ENCODE results near the gene BEND7.

DNA sequence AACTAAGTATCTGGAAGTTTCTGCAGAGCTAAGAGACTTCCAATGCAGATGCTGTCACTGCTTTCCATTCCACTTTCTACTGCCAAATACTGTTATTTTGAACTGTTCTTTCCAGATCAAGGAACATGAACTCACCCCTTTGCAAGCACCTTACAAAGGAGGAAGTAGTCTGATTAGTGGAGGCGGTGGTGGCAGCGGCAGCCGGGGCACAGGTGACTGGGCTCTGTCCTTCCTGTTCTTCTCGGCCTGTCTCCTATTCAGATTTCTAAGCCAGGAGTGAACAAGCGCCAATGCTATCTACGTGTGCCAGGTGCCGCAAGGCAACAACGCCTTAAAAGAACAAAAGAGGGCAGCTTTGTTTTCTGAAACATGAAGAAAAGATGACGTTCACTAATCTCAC, 44.9 kb downstream of the BEND7 start:
- no peak for TF ChIP-seq SIX1 (CRISPR knock-in tag; IDR thresholded peaks at IDR 0.05; ENCODE audit: borderline replicate concordance)
- TF ChIP-seq TAF1 (CRISPR knock-in tag; IDR thresholded peaks at IDR 0.05): no peak
- TF ChIP-seq ZNF772 (CRISPR knock-in tag; IDR thresholded peaks at IDR 0.05): no peak
- TF ChIP-seq, protein P1, sequence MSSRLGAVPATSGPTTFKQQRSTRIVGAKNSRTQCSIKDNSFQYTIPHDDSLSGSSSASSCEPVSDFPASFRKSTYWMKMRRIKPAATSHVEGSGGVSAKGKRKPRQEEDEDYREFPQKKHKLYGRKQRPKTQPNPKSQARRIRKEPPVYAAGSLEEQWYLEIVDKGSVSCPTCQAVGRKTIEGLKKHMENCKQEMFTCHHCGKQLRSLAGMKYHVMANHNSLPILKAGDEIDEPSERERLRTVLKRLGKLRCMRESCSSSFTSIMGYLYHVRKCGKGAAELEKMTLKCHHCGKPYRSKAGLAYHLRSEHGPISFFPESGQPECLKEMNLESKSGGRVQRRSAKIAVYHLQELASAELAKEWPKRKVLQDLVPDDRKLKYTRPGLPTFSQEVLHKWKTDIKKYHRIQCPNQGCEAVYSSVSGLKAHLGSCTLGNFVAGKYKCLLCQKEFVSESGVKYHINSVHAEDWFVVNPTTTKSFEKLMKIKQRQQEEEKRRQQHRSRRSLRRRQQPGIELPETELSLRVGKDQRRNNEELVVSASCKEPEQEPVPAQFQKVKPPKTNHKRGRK (CRISPR knock-in tag; IDR thresholded peaks at IDR 0.05): no peak
- no peak for TF ChIP-seq KLF13 (CRISPR knock-in tag; IDR thresholded peaks at IDR 0.05)
- no peak for TF ChIP-seq CTCF (CRISPR knock-in tag; IDR thresholded peaks at IDR 0.05)
- no peak for TF ChIP-seq BCL6 (CRISPR knock-in tag; IDR thresholded peaks at IDR 0.05)
- TF ChIP-seq, protein P2, sequence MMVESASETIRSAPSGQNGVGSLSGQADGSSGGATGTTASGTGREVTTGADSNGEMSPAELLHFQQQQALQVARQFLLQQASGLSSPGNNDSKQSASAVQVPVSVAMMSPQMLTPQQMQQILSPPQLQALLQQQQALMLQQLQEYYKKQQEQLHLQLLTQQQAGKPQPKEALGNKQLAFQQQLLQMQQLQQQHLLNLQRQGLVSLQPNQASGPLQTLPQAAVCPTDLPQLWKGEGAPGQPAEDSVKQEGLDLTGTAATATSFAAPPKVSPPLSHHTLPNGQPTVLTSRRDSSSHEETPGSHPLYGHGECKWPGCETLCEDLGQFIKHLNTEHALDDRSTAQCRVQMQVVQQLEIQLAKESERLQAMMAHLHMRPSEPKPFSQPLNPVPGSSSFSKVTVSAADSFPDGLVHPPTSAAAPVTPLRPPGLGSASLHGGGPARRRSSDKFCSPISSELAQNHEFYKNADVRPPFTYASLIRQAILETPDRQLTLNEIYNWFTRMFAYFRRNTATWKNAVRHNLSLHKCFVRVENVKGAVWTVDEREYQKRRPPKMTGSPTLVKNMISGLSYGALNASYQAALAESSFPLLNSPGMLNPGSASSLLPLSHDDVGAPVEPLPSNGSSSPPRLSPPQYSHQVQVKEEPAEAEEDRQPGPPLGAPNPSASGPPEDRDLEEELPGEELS (CRISPR knock-in tag; IDR thresholded peaks at IDR 0.05): no peak
- TF ChIP-seq HNRNPH1 (optimal IDR thresholded peaks at IDR 0.05; ENCODE audit: low read depth, low read length): no peak
- no peak for TF ChIP-seq NR3C1 (CRISPR knock-in tag; IDR thresholded peaks at IDR 0.05)
- TF ChIP-seq RFX3 (CRISPR knock-in tag; IDR thresholded peaks at IDR 0.05): no peak

All from HepG2 (cell line).